DND-41 (cell line): ENCODE data around the gene LCN2.

Source experiments
- ATAC-seq: fragments of 200-7000 bp; cut with Tn5 transposase; 3 replicates; pipeline ENCODE4 v1.9.1; 2021; ENCODE audit warnings: low read depth; ENCODE audit not compliant: insufficient read depth
- DNase-seq: peaks from one replicate; pipeline ENCODE4 v3.0.0-alpha.2; 2020
- H2AFZ ChIP-seq: 2 replicates; pipeline ENCODE4 v1.6.0; 2012; ENCODE audit warnings: low read depth, low read length
- H3K27ac ChIP-seq: 2 replicates; pipeline ENCODE4 v1.5.1; 2012; ENCODE audit warnings: low read length, inconsistent platforms
- H3K27me3 ChIP-seq: fragments of 200-600 bp; sonication (generic); 2 replicates; pipeline ENCODE4 v1.6.0; 2012; ENCODE audit warnings: low read length, mild to moderate bottlenecking, inconsistent platforms; ENCODE audit not compliant: insufficient read depth, poor library complexity
- H3K36me3 ChIP-seq: 2 replicates; pipeline ENCODE4 v1.5.1; 2012; ENCODE audit warnings: low read length, inconsistent platforms; ENCODE audit not compliant: insufficient read depth
- H3K4me1 ChIP-seq: 2 replicates; pipeline ENCODE4 v1.5.1; 2012; ENCODE audit warnings: mild to moderate bottlenecking, low read length; ENCODE audit not compliant: insufficient read depth
- H3K4me2 ChIP-seq: 2 replicates; pipeline ENCODE4 v1.6.0; 2012; ENCODE audit warnings: mild to moderate bottlenecking, moderate library complexity, low read length, inconsistent platforms; ENCODE audit not compliant: insufficient read depth
- H3K4me3 ChIP-seq, 2 experiments: fragments of 200-600 bp in 1 of 2; shearing (Covaris generic) in 1 of 2; 2 replicates each; pipeline ENCODE4 v1.5.1; 2012 to 2016; ENCODE audit warnings: inconsistent platforms in 2 of 2, low read length in 2 of 2, mild to moderate bottlenecking in 2 of 2, low read depth in 1 of 2, moderate library complexity in 1 of 2
- H3K79me2 ChIP-seq: 2 replicates; pipeline ENCODE4 v1.6.0; 2012; ENCODE audit warnings: low read length, inconsistent platforms; ENCODE audit not compliant: insufficient read depth
- H3K9ac ChIP-seq: 2 replicates; pipeline ENCODE4 v1.6.0; 2012; ENCODE audit warnings: low read depth, mild to moderate bottlenecking, inconsistent platforms, low read length, moderate library complexity
- H3K9me3 ChIP-seq: 2 replicates; pipeline ENCODE4 v1.5.1; 2012; ENCODE audit warnings: low read length, moderate library complexity, mild to moderate bottlenecking, inconsistent platforms; ENCODE audit not compliant: insufficient read depth, severe bottlenecking
- H4K20me1 ChIP-seq: 2 replicates; pipeline ENCODE4 v1.6.0; 2012; ENCODE audit warnings: low read length; ENCODE audit not compliant: insufficient read depth
- EZH2 ChIP-seq: IDR thresholded peaks from 3 replicates; pipeline ENCODE4 v1.6.1; 2012; ENCODE audit warnings: borderline replicate concordance, low read depth, mild to moderate bottlenecking, moderate library complexity, low read length, inconsistent platforms; ENCODE audit not compliant: severe bottlenecking
- TF ChIP-seq, protein P1 (sequence below): IDR thresholded peaks from 2 replicates; pipeline ENCODE4 v1.5.1; 2012; ENCODE audit warnings: borderline replicate concordance, low read length, moderate library complexity, mild to moderate bottlenecking; ENCODE audit not compliant: poor library complexity, severe bottlenecking; ENCODE audit errors: extremely low read depth

LCN2 gene

DNA sequence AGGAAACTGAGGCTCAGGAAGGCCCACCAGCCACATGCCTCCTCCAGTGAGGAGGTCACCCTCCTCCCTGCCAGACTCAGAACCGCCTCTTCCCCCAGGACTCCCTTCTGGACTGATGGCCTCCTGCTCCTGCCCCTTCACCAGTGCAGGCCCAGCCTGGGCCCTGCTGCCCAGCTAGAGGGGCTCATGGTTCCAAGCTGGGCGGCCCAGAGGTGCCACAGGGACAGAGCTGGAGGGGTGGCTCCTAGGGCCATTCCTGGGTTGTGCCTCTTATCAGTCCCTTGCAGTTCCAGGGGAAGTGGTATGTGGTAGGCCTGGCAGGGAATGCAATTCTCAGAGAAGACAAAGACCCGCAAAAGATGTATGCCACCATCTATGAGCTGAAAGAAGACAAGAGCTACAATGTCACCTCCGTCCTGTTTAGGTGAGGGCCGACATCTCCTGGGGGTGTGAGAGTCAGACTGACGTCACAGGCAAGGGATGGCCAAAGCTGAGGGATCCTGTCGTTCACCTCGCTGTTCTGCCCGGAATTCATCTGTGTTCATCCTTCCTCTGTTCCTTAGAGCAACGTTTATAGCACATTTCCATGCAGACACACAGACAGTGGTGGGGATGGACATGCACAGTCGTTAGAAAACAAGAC, 819 bp downstream of the LCN2 start:
- Histone ChIP-seq H3K27me3 (no peaks in the 10 kb centered on the region), H4K20me1 (no peaks in the 10 kb centered on the region), H3K79me2 (no peaks in the 10 kb centered on the region), H3K4me1 (no peaks in the 10 kb centered on the region), H3K9me3 (no peaks in the 10 kb centered on the region), H3K4me2 (no peak overlapping the region), H3K4me3 (no peak overlapping the region), H3K27ac (no peak overlapping the region), H2AFZ (no peak overlapping the region), H3K9ac (no peak overlapping the region), H3K36me3 (no peaks in the 10 kb centered on the region)
- DNase-seq (no peak), ATAC-seq (no peak)
- TF ChIP-seq, protein P1, sequence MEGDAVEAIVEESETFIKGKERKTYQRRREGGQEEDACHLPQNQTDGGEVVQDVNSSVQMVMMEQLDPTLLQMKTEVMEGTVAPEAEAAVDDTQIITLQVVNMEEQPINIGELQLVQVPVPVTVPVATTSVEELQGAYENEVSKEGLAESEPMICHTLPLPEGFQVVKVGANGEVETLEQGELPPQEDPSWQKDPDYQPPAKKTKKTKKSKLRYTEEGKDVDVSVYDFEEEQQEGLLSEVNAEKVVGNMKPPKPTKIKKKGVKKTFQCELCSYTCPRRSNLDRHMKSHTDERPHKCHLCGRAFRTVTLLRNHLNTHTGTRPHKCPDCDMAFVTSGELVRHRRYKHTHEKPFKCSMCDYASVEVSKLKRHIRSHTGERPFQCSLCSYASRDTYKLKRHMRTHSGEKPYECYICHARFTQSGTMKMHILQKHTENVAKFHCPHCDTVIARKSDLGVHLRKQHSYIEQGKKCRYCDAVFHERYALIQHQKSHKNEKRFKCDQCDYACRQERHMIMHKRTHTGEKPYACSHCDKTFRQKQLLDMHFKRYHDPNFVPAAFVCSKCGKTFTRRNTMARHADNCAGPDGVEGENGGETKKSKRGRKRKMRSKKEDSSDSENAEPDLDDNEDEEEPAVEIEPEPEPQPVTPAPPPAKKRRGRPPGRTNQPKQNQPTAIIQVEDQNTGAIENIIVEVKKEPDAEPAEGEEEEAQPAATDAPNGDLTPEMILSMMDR: no peak
- no peak for TF ChIP-seq EZH2

DNA sequence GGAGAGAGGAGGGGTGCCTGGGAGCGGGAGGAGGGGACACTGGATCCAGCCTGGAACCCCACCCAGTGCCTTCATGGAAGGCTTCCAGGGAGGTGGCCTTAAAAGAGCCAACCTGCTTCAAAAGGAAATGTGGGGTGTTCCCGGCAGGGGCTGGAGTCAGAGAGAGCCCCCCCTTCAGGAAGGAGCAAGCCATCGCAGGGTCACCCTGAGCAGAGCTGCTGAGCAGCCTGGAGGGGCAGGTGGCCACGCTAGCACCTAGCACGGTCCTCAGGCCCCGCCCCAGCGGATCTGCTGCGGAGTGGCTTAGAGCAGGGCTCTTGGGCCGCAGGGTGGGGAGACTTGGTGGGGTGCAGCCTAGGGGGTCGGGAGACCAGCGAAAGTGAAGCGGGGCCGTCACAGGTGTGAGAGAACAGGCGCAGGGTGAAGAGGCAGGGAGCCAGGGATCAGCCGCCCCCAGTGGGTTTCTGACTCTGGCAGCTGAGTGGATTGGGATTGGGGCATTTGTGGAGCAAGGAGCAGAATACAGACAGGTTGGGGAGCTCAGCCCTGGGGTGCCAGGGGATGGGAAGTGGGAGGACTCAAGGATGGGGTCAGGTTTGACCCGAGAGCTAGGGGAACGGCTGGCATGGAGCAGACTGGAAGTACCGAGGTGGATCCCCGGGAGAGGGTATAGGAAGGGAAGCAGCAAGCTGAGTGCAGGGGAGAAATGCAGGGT, 1.5 kb downstream of the LCN2 start:
- H3K79me2 ChIP-seq: no peaks in the 10 kb centered on the region
- H2AFZ ChIP-seq: no peak overlapping the region
- no peak overlapping the region for H3K9ac ChIP-seq
- H3K27me3 ChIP-seq: no peaks in the 10 kb centered on the region
- H3K9me3 ChIP-seq: no peaks in the 10 kb centered on the region
- no peak overlapping the region for H3K4me2 ChIP-seq
- no peaks in the 10 kb centered on the region for H4K20me1 ChIP-seq
- H3K27ac ChIP-seq: no peak overlapping the region
- no peaks in the 10 kb centered on the region for H3K36me3 ChIP-seq
- H3K4me1 ChIP-seq: no peaks in the 10 kb centered on the region
- ATAC-seq: peak; percentile 58; the same call in 1 of the 3 replicates
- TF ChIP-seq, protein P1: peak; percentile 40
- TF ChIP-seq EZH2: no peak
- H3K4me3 ChIP-seq: no peak overlapping the region
- DNase-seq: no peak

DNA sequence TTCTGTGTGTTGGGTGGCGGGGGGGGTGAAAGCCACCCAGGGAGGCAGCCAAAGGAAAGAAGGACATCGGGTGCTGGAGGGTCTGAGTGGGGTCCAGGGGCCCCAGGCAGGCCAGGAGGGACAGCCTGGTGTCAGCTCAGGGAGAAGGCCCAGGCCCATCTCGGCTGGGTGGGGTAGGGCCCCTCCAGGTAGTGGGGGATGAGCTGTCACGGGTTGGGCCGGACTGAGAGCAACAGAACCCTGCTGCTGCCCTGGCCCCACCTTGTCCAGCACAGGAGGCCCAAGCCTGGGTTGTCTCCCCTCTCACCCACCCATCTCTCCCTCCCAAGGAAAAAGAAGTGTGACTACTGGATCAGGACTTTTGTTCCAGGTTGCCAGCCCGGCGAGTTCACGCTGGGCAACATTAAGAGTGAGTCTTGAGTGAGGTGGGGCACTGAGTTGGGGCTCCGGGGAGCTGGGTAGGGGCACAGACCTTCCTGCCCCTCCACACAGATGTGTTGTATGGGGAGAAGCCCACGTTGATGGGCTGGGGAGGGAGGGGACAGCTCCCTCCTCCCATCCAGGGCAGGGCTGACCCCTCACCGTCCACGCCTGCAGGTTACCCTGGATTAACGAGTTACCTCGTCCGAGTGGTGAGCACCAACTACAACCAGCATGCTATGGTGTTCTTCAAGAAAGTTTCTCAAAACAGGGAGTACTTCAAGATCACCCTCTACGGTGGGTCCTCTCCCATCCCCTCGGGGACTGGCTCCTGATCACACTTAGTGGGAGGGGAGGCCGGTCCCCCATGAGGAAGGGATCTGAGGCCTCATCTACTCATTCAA, 2.3 kb downstream of the LCN2 start:
- no peak overlapping the region for H3K4me3 ChIP-seq
- H3K4me1 ChIP-seq: no peaks in the 10 kb centered on the region
- ATAC-seq (no peak), DNase-seq (no peak)
- no peaks in the 10 kb centered on the region for H3K27me3 ChIP-seq
- no peaks in the 10 kb centered on the region for H3K36me3 ChIP-seq
- TF ChIP-seq, protein P1: no peak
- no peak for TF ChIP-seq EZH2
- no peak overlapping the region for H3K27ac ChIP-seq
- H3K9ac ChIP-seq: no peak overlapping the region
- no peaks in the 10 kb centered on the region for H3K9me3 ChIP-seq
- H3K79me2 ChIP-seq: no peaks in the 10 kb centered on the region
- H2AFZ ChIP-seq: no peak overlapping the region
- H3K4me2 ChIP-seq: no peak overlapping the region
- H4K20me1 ChIP-seq: no peaks in the 10 kb centered on the region
